K562 (cell line): ENCODE results near the gene KRTAP22-2. TPM values are rescaled to one million over a fixed set of nuclear protein-coding genes. Genes with fewer than 3 reads are reported as not detected.

Experiments
- ATAC-seq: fragments of 200-7000 bp; cut with Tn5 transposase; 3 replicates; pipeline ENCODE4 v1.9.1; 2020; ENCODE audit warnings: moderate library complexity
- BruUV-seq: library from RNA; stranded (reverse); fragments of 400-500 nt; replicated peaks from 2 replicates; lab custom pipeline; 2021; lab: Mats Ljungman, UMichigan
- CTCF ChIA-PET: fragments of 300-600 bp; formaldehyde crosslinking; extraction: SDS; loops from one replicate; lab custom pipeline; 2021; ENCODE audit warnings: low intra/inter-chr PET ratio; lab: Yijun Ruan, JAX
- POLR2A ChIA-PET: fragments of 300-600, 350-650 bp; sonication (Branson Sonifier 250); formaldehyde crosslinking; extraction: SDS; loops from one replicate; lab custom pipeline; 2021; ENCODE audit warnings: antibody characterized with exemption, inconsistent platforms; lab: Yijun Ruan, JAX
- DNase-seq, 4 experiments: peaks; one replicate each; pipeline versions ENCODE4 v3.0.0 to v3.0.0-alpha.2; 2011 to 2018; ENCODE audit warnings: low spot score in 3 of 4, mixed read lengths in 3 of 4; ENCODE audit errors: extremely low read depth in 1 of 4
- FAIRE-seq: peaks from 2 replicates; lab custom pipeline; 2011; peaks lifted over from hg19 to GRCh38; lab: Jason Lieb, UNC
- H2AFZ ChIP-seq: 2 replicates; pipeline ENCODE4 v1.6.0; 2011; ENCODE audit warnings: low read depth, low read length, control low read depth, inconsistent platforms
- H3K27ac ChIP-seq: fragments of 200-600 bp; 3 replicates; pipeline ENCODE4 v1.8.0; 2011; ENCODE audit warnings: low read depth, mild to moderate bottlenecking, control low read depth, inconsistent platforms, low read length, moderate library complexity, mixed read lengths; ENCODE audit errors: extremely low read depth
- H3K27me3 ChIP-seq, 2 experiments: fragments of 300-600 bp in 1 of 2; 2 replicates in 1 of 2; 3 replicates in 1 of 2; pipeline versions ENCODE4 v1.6.0 to v1.8.0; 2011; ENCODE audit warnings: inconsistent platforms in 2 of 2, low read length in 2 of 2, mild to moderate bottlenecking in 1 of 2, mixed read lengths in 1 of 2, moderate library complexity in 1 of 2; ENCODE audit not compliant: control insufficient read depth in 2 of 2, insufficient read depth in 2 of 2
- H3K36me3 ChIP-seq: fragments of 300-600 bp; 3 replicates; pipeline ENCODE4 v1.8.0; 2011; ENCODE audit warnings: mild to moderate bottlenecking, low read length, inconsistent platforms; ENCODE audit not compliant: control insufficient read depth, insufficient read depth
- H3K4me1 ChIP-seq, 2 experiments: fragments of 200-600 bp in 1 of 2; replicated peaks in 1 of 2; 2 replicates in 1 of 2; 3 replicates in 1 of 2; pipeline versions ENCODE4 v1.5.1 to v1.8.0; 2011; ENCODE audit warnings: inconsistent platforms in 2 of 2, low read length in 2 of 2, mild to moderate bottlenecking in 1 of 2, mixed read lengths in 1 of 2, moderate library complexity in 1 of 2; ENCODE audit not compliant: control insufficient read depth in 2 of 2, insufficient read depth in 2 of 2
- H3K4me2 ChIP-seq: 2 replicates; pipeline ENCODE4 v1.6.1; 2011; ENCODE audit warnings: low read length, control low read depth, inconsistent platforms, mixed read lengths; ENCODE audit not compliant: insufficient read depth
- H3K4me3 ChIP-seq: fragments of 200-600 bp; sonication (generic), shearing (Covaris generic); 2 replicates; pipeline ENCODE4 v1.5.1; 2016; ENCODE audit warnings: control low read depth, inconsistent platforms
- H3K79me2 ChIP-seq: fragments of 200-600 bp; 3 replicates; pipeline ENCODE4 v1.8.0; 2011; ENCODE audit warnings: low read length, inconsistent platforms; ENCODE audit not compliant: control insufficient read depth, insufficient read depth
- H3K9ac ChIP-seq, 2 experiments: 2 replicates each; pipeline versions ENCODE4 v1.6.0 to v1.6.1; 2011; ENCODE audit warnings: low read depth in 2 of 2, low read length in 2 of 2, control low read depth in 1 of 2, inconsistent platforms in 1 of 2, mild to moderate bottlenecking in 1 of 2, mixed read lengths in 1 of 2; ENCODE audit not compliant: insufficient read depth in 1 of 2
- H3K9me1 ChIP-seq: one replicate; pipeline ENCODE4 v1.6.0; 2011; ENCODE audit warnings: inconsistent platforms, mild to moderate bottlenecking, low read length, moderate library complexity; ENCODE audit not compliant: control insufficient read depth, insufficient read depth
- H3K9me3 ChIP-seq: replicated peaks from 2 replicates; pipeline ENCODE4 v1.5.1; 2011; ENCODE audit warnings: low read depth, low read length, inconsistent platforms; ENCODE audit not compliant: control insufficient read depth, insufficient read depth
- H4K20me1 ChIP-seq: replicated peaks from 2 replicates; pipeline ENCODE4 v1.6.1; 2011; ENCODE audit warnings: low read length, inconsistent platforms, mixed read lengths; ENCODE audit not compliant: control insufficient read depth, insufficient read depth
- ARID3B ChIP-seq: fragments of 250-450 bp; sonication (Bioruptor Pico); IDR thresholded peaks from 2 replicates; pipeline ENCODE4 v1.4.0; 2020; ENCODE audit warnings: borderline replicate concordance
- E2F6 ChIP-seq, 2 experiments: IDR thresholded peaks; 2 replicates each; pipeline ENCODE4 v1.6.1; 2011; ENCODE audit warnings: borderline replicate concordance in 1 of 2, control low read depth in 1 of 2, low read depth in 1 of 2, low read length in 1 of 2, mild to moderate bottlenecking in 1 of 2, mixed read lengths in 1 of 2, moderate library complexity in 1 of 2; ENCODE audit not compliant: insufficient read depth in 1 of 2, insufficient read length in 1 of 2, poor library complexity in 1 of 2, severe bottlenecking in 1 of 2; ENCODE audit errors: extremely low read depth in 1 of 2
- ELK3 ChIP-seq: fragments of 450-650 bp; formaldehyde crosslinking; IDR thresholded peaks from 2 replicates; pipeline ENCODE4 v1.4.0; 2020; ENCODE audit warnings: mild to moderate bottlenecking
- SNAPC5 ChIP-seq: fragments of 250-450 bp; sonication (Bioruptor Pico); IDR thresholded peaks from 2 replicates; pipeline ENCODE4 v1.8.0; 2021; ENCODE audit warnings: moderate library complexity, mild to moderate bottlenecking, inconsistent platforms
- TAF1 ChIP-seq: IDR thresholded peaks from 2 replicates; pipeline ENCODE4 v1.6.1; 2011; ENCODE audit warnings: mild to moderate bottlenecking, low read length, moderate library complexity; ENCODE audit not compliant: insufficient read depth, control insufficient read depth, severe bottlenecking; ENCODE audit errors: extremely low read depth
- TAF9B ChIP-seq: fragments of 450-650 bp; IDR thresholded peaks from 2 replicates; pipeline ENCODE4 v1.6.1; 2018; ENCODE audit warnings: mild to moderate bottlenecking; ENCODE audit not compliant: partially characterized antibody
- TCF15 ChIP-seq: fragments of 250-450 bp; sonication (Bioruptor Pico); IDR thresholded peaks from 2 replicates; pipeline ENCODE4 v1.8.0; 2022; ENCODE audit warnings: moderate library complexity, mild to moderate bottlenecking, inconsistent platforms
- TRIM24 ChIP-seq, 2 experiments: fragments of 450-650 bp; IDR thresholded peaks; 2 replicates each; pipeline ENCODE4 v1.6.1; 2016
- ZBED1 ChIP-seq: IDR thresholded peaks from 2 replicates; pipeline ENCODE4 v1.6.1; 2014
- ZBTB26 ChIP-seq: fragments of 450-650 bp; formaldehyde crosslinking; IDR thresholded peaks from 2 replicates; pipeline ENCODE4 v1.4.0; 2022; ENCODE audit warnings: missing genetic modification characterization
- ZBTB33 ChIP-seq: sonication (generic); formaldehyde crosslinking; IDR thresholded peaks from 2 replicates; pipeline ENCODE4 v1.8.1; 2023; ENCODE audit warnings: mild to moderate bottlenecking, missing genetic modification reagents
- ZNF23 ChIP-seq: fragments of 250-450 bp; sonication (Bioruptor Pico); IDR thresholded peaks from 2 replicates; pipeline ENCODE4 v1.4.0; 2020; ENCODE audit warnings: mild to moderate bottlenecking
- ZNF316 ChIP-seq: fragments of 450-650 bp; IDR thresholded peaks from 2 replicates; pipeline ENCODE4 v1.6.1; 2016
- ZNF445 ChIP-seq: fragments of 250-450 bp; sonication (Bioruptor Pico); IDR thresholded peaks from 2 replicates; pipeline ENCODE4 v1.4.0; 2020; ENCODE audit warnings: low read depth, mild to moderate bottlenecking, moderate library complexity
- ZNF507 ChIP-seq: conservative IDR thresholded peaks from 2 replicates; pipeline ENCODE4 v1.6.1; 2017; ENCODE audit warnings: missing genetic modification characterization, missing compliant biosample characterization
- WGBS: fragments of 100-300 bp; shearing (Covaris generic); methylation state at CpG from one replicate; pipeline ENCODE4 v1.1.6; 2016; ENCODE audit warnings: low coverage, mixed read lengths; ENCODE audit not compliant: insufficient coverage; ENCODE audit errors: missing lambda C conversion rate; 5-methylcytosine and 5-hydroxymethylcytosine counted together
- in situ Hi-C: fragments of 300-500 bp; cut with MboI; formaldehyde crosslinking; loops from 4 replicates; pipeline ENCODE4 v1.15.0; 2018; ENCODE audit warnings: inconsistent platforms, mixed read lengths
- intact Hi-C: fragments of 100-400 bp; cut with micrococcal nuclease; formaldehyde crosslinking; loops from 2 replicates; pipeline ENCODE4 v1.14.2; 2022
- polyA plus RNA-seq, 8 experiments: library from polyadenylated mRNA; depleted of rRNA in 4 of 8; stranded (reverse) in 5 of 8; unstranded in 3 of 8; fragments of >200 nt; fragmentation: Nextera tagmentation in 2 of 8; fragmentation: Illumina TruSeq in 1 of 8; extraction: Ambion mirVana in 2 of 8; extraction: Trizol in 1 of 8; gene quantifications; 2 replicates each; pipeline versions ENCODE4 v1.2.1 to v1.2.3, GENCODE V29; 2011 to 2014; ENCODE audit warnings: inconsistent platforms in 1 of 8, missing spikeins in 1 of 8
- total RNA-seq, 7 experiments: library from RNA; depleted of rRNA in 6 of 7; stranded (reverse); fragments of >200 nt in 6 of 7; fragmentation: Illumina TruSeq in 2 of 7; extraction: Trizol in 2 of 7; gene quantifications; 2 replicates each; pipeline versions ENCODE4 v1.2.1 to v1.2.3, GENCODE V29; 2011 to 2021; ENCODE audit warnings: low replicate concordance in 1 of 7

The KRTAP22-2 gene
- total and polyA plus RNA-seq, 9 of the 15 experiments (the other 6 are each of a cell fraction or from before 2014, with no cell fraction given): not detected

GRCh38 chr21:30541764-30542163, 48.4 kb downstream of the KRTAP22-2 start, which contains the start of gene KRTAP19-6:
TSS of gene KRTAP19-6 (minus strand) at chr21:30541864. CDS start at chr21:30541833, 31 bp downstream.
- H3K36me3 ChIP-seq: no peaks in the 10 kb centered on the region
- no peak within 1 kb of the TSS for H3K4me3 ChIP-seq
- H4K20me1 ChIP-seq: no peaks in the 10 kb centered on the region
- TF ChIP-seq ZNF316 (no peak), ZBTB33 (CRISPR knock-in tag) (no peak), ELK3 (no peak), SNAPC5 (CRISPR knock-in tag) (no peak), E2F6 (IDR thresholded peaks at IDR 0.05; ENCODE audit: borderline replicate concordance in 1 of 2, extremely low read depth in 1 of 2, insufficient read depth in 1 of 2, insufficient read length in 1 of 2, low read depth in 1 of 2, low read length in 1 of 2, poor library complexity in 1 of 2, severe bottlenecking in 1 of 2) (no peak), ZBTB26 (no peak), TRIM24 (IDR thresholded peaks at IDR 0.05) (no peak), ARID3B (no peak), TAF9B (no peak), ZNF23 (CRISPR knock-in tag) (no peak), ZNF445 (CRISPR knock-in tag) (no peak), ZNF507 (tag) (no peak), TCF15 (CRISPR knock-in tag) (no peak), ZBED1 (no peak), TAF1 (no peak)
- ChIA-PET POLR2A (no interaction called here), CTCF (no interaction called here)
- H3K27me3 ChIP-seq: no peaks in the 10 kb centered on the region
- WGBS: 0% methylated on average over 1 of the region's 1 CpG
- H3K9me1 ChIP-seq: no peaks in the 10 kb centered on the region
- no peaks in the 10 kb centered on the region; the same call in 1 of the 2 replicates for H3K9me3 ChIP-seq
- no peak within 1 kb of the TSS for H2AFZ ChIP-seq
- in situ Hi-C loops (no loop called here), intact Hi-C loops (no loop called here)
- H3K79me2 ChIP-seq: no peaks in the 10 kb centered on the region
- H3K27ac ChIP-seq: no peak within 1 kb of the TSS
- no peak for FAIRE-seq
- H3K9ac ChIP-seq: no peak within 1 kb of the TSS
- ATAC-seq: no peak
- no TSS peak for BruUV-seq
- H3K4me2 ChIP-seq: no peak within 1 kb of the TSS
- no peaks in the 10 kb centered on the region for H3K4me1 ChIP-seq
- no peak for DNase-seq
